ENCODE results near the gene SEMA4C.

Gene SEMA4C

GRCh38 chr2:96869822-96870625 lies at the start of gene SEMA4C:
TSS of gene SEMA4C (minus strand) at chr2:96870080. CDS start at chr2:96867886, 2,194 bp downstream.
- DNase-seq: peak; percentile 88

GRCh38 chr2:96918754-96919550 lies 49.1 kb upstream of the SEMA4C start:
- no peak for DNase-seq

GRCh38 chr2:96918092-96918753 lies 48.3 kb upstream of the SEMA4C start:
- no peak for DNase-seq

- no peak for DNase-seq
These were observed 47.0 kb upstream of the SEMA4C start for GRCh38 chr2:96916646-96917543.

- peak; percentile 35 for DNase-seq
These were observed 46.3 kb upstream of the SEMA4C start for GRCh38 chr2:96916156-96916630.

GRCh38 chr2:96914332-96914731 lies 44.5 kb upstream of the SEMA4C start:
- no peak for DNase-seq

- no peak for DNase-seq
These were observed 43.7 kb upstream of the SEMA4C start for GRCh38 chr2:96913398-96914202.

GRCh38 chr2:96913117-96913397 lies 43.2 kb upstream of the SEMA4C start:
- no peak for DNase-seq

GRCh38 chr2:96912346-96913116 lies 42.7 kb upstream of the SEMA4C start:
- no peak for DNase-seq

GRCh38 chr2:96909611-96910021 lies 39.7 kb upstream of the SEMA4C start:
- DNase-seq: no peak

- no peak for DNase-seq
These were observed 37.5 kb upstream of the SEMA4C start for GRCh38 chr2:96907115-96908041.

- DNase-seq: no peak
These were observed 36.8 kb upstream of the SEMA4C start for GRCh38 chr2:96906729-96907114.

GRCh38 chr2:96903815-96904214 lies 33.9 kb upstream of the SEMA4C start:
- DNase-seq: no peak

GRCh38 chr2:96903318-96903717 lies 33.4 kb upstream of the SEMA4C start:
- peak; percentile 40 for DNase-seq

GRCh38 chr2:96900237-96900636 lies 30.4 kb upstream of the SEMA4C start:
- DNase-seq: no peak

GRCh38 chr2:96899413-96899741 lies 29.5 kb upstream of the SEMA4C start:
- DNase-seq: no peak

GRCh38 chr2:96898641-96899412 lies 28.9 kb upstream of the SEMA4C start:
- peak; percentile 47 for DNase-seq

GRCh38 chr2:96898135-96898505 lies 28.2 kb upstream of the SEMA4C start:
- no peak for DNase-seq

- peak; percentile 53 for DNase-seq
These were observed 27.7 kb upstream of the SEMA4C start for GRCh38 chr2:96897491-96898134.

Data from DMS53 (cell line).